DOHH2 (cell line): Measurements from ENCODE around the gene SPTLC1.

ENCODE experiments used
- H3F3A ChIP-seq: fragments of 200-600 bp; sonication (generic), shearing (Covaris generic); 2 replicates; pipeline ENCODE4 v1.6.0; 2016; ENCODE audit warnings: antibody characterized with exemption, mild to moderate bottlenecking; ENCODE audit not compliant: control insufficient read depth, insufficient read depth
- H3K27ac ChIP-seq: fragments of 200-600 bp; sonication (generic); 2 replicates; pipeline ENCODE4 v1.5.1; 2014; ENCODE audit warnings: low read depth, mild to moderate bottlenecking, low read length, moderate library complexity
- H3K27me3 ChIP-seq: fragments of 200-600 bp; sonication (generic); 2 replicates; pipeline ENCODE4 v1.6.1; 2014; ENCODE audit warnings: mild to moderate bottlenecking, low read length, mixed read lengths; ENCODE audit not compliant: control insufficient read depth
- H3K36me3 ChIP-seq: fragments of 200-600 bp; sonication (generic); 2 replicates; pipeline ENCODE4 v1.6.1; 2014; ENCODE audit warnings: mild to moderate bottlenecking, low read length, moderate library complexity, mixed read lengths; ENCODE audit not compliant: control insufficient read depth
- H3K4me1 ChIP-seq: fragments of 200-600 bp; sonication (generic); 2 replicates; pipeline ENCODE4 v1.6.1; 2014; ENCODE audit warnings: mild to moderate bottlenecking, low read length, mixed read lengths; ENCODE audit not compliant: control insufficient read depth
- H3K4me2 ChIP-seq: fragments of 200-600 bp; sonication (generic); 2 replicates; pipeline ENCODE4 v1.6.0; 2014; ENCODE audit warnings: mild to moderate bottlenecking, low read length, moderate library complexity
- H3K4me3 ChIP-seq: fragments of 200-600 bp; sonication (generic); 2 replicates; pipeline ENCODE4 v1.5.1; 2014; ENCODE audit warnings: mild to moderate bottlenecking, low read length, mixed read lengths
- H3K79me2 ChIP-seq: fragments of 200-600 bp; sonication (generic); 2 replicates; pipeline ENCODE4 v1.6.1; 2014; ENCODE audit warnings: mild to moderate bottlenecking, low read length, mixed read lengths; ENCODE audit not compliant: control insufficient read depth
- H3K9me2 ChIP-seq: fragments of 200-600 bp; sonication (generic); replicated peaks from 2 replicates; pipeline ENCODE4 v1.6.1; 2014; ENCODE audit warnings: mild to moderate bottlenecking, low read length, mixed read lengths; ENCODE audit not compliant: control insufficient read depth
- H3K9me3 ChIP-seq: fragments of 200-600 bp; sonication (generic); 2 replicates; pipeline ENCODE4 v1.6.1; 2014; ENCODE audit warnings: antibody characterized with exemption, low read length, mixed read lengths; ENCODE audit not compliant: control insufficient read depth, insufficient read depth
- H4K20me1 ChIP-seq: fragments of 200-600 bp; sonication (generic); 2 replicates; pipeline ENCODE4 v1.6.0; 2014; ENCODE audit warnings: low read depth, mild to moderate bottlenecking, antibody characterized with exemption, low read length, moderate library complexity; ENCODE audit not compliant: control insufficient read depth, insufficient read depth
- EZH2phosphoT487 ChIP-seq: fragments of 200-600 bp; sonication (generic); IDR thresholded peaks from 2 replicates; pipeline ENCODE4 v1.6.1; 2017; ENCODE audit warnings: borderline replicate concordance, mild to moderate bottlenecking, antibody characterized with exemption, low read length, moderate library complexity, mixed read lengths
- TF ChIP-seq, protein P1 (sequence below): fragments of 200-600 bp; sonication (generic); IDR thresholded peaks from one replicate; pipeline ENCODE4 v1.5.1; 2014; ENCODE audit warnings: antibody characterized with exemption, mild to moderate bottlenecking, low read depth, low read length; ENCODE audit not compliant: poor library complexity, severe bottlenecking

SPTLC1 gene

DNA sequence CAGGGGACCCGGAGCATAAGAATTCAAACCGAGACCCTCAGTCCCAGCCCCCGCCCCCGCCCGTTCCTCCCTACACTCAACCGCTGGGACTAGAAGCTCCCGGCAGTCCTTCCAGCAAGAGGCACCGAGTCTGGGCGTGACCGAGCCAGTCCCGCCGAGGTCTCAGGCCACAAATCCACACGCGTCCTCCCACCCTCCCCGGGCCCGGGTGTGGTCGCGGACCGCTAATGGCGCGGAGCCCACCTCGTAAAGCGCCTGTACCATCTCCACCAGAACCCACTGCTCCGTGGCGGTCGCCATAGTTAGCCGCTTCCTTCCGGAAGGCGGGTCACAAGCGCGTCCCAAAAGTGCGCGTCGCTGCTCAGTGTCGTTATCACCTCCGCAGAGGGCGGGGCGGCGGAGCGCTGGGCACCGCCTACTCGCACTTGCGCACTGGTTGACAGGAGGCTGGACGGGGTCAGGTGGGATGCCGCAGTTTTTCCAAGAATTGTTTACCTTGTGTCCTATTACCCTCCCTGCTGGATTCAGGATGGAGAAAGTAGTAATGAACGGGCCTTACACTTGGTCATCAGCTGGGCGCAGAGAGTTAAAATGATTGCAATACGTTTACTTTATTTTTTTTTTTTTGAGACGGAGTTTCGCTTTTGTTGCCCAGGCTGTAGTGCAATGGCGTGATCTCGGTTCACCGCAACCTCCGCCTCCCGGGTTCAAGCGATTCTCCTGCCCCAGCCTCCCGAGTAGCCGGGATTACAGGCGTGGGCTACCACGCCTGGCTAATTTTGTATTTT lies at the start of gene SPTLC1:
Gene SPTLC1, minus strand, starts transcription at position 343 of the 788 bp plus-strand sequence. Its CDS starts 43 bp downstream, at position 300.
- Histone ChIP-seq H4K20me1 (no peaks in the 10 kb centered on the region), H3K79me2 (peaks cover 50% of the 10 kb centered on the region), H3K9me3 (no peaks in the 10 kb centered on the region), H3K27ac (peak within 1 kb of the TSS; percentile 29; the same call in 1 of the 2 replicates), H3K9me2 (no peaks in the 10 kb centered on the region), H3K27me3 (no peaks in the 10 kb centered on the region), H3K4me1 (peaks cover 17% of the 10 kb centered on the region), H3K4me2 (peak within 1 kb of the TSS; percentile 55), H3F3A (peaks cover 9% of the 10 kb centered on the region; the same call in 1 of the 2 replicates), H3K36me3 (peaks cover 33% of the 10 kb centered on the region), H3K4me3 (peak within 1 kb of the TSS; percentile 94)
- TF ChIP-seq, protein P1, sequence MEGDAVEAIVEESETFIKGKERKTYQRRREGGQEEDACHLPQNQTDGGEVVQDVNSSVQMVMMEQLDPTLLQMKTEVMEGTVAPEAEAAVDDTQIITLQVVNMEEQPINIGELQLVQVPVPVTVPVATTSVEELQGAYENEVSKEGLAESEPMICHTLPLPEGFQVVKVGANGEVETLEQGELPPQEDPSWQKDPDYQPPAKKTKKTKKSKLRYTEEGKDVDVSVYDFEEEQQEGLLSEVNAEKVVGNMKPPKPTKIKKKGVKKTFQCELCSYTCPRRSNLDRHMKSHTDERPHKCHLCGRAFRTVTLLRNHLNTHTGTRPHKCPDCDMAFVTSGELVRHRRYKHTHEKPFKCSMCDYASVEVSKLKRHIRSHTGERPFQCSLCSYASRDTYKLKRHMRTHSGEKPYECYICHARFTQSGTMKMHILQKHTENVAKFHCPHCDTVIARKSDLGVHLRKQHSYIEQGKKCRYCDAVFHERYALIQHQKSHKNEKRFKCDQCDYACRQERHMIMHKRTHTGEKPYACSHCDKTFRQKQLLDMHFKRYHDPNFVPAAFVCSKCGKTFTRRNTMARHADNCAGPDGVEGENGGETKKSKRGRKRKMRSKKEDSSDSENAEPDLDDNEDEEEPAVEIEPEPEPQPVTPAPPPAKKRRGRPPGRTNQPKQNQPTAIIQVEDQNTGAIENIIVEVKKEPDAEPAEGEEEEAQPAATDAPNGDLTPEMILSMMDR: no peak
- no peak for TF ChIP-seq EZH2phosphoT487

GRCh38 chr9:92164975-92165374 lies 49.8 kb upstream of the SPTLC1 start:
- Histone ChIP-seq H3K79me2 (no peaks in the 10 kb centered on the region), H3K4me3 (no peak overlapping the region), H4K20me1 (no peaks in the 10 kb centered on the region), H3K9me3 (no peaks in the 10 kb centered on the region), H3K36me3 (no peaks in the 10 kb centered on the region), H3K9me2 (no peaks in the 10 kb centered on the region), H3K27ac (no peak overlapping the region), H3K27me3 (peaks cover 2% of the 10 kb centered on the region; the same call in 1 of the 2 replicates), H3F3A (no peaks in the 10 kb centered on the region), H3K4me2 (no peak overlapping the region), H3K4me1 (no peaks in the 10 kb centered on the region)
- TF ChIP-seq EZH2phosphoT487: no peak
- TF ChIP-seq, protein P1: no peak

- Histone ChIP-seq H3K9me3 (no peaks in the 10 kb centered on the region), H3K36me3 (no peaks in the 10 kb centered on the region), H3K27me3 (no peaks in the 10 kb centered on the region), H4K20me1 (no peaks in the 10 kb centered on the region), H3K4me1 (no peaks in the 10 kb centered on the region), H3K27ac (no peak overlapping the region), H3F3A (no peaks in the 10 kb centered on the region), H3K9me2 (no peaks in the 10 kb centered on the region), H3K79me2 (no peaks in the 10 kb centered on the region), H3K4me2 (no peak overlapping the region), H3K4me3 (no peak overlapping the region)
- no peak for TF ChIP-seq EZH2phosphoT487
- TF ChIP-seq, protein P1: no peak
Measured at GRCh38 chr9:92164490-92164889, 49.3 kb upstream of the SPTLC1 start.
